Thymus (tissue), 11 donors: Measurements from ENCODE around the gene ALPI. TPM values are rescaled to one million over a fixed set of nuclear protein-coding genes. Genes with fewer than 3 reads are reported as not detected.
A peak's percentile ranks its signal among the peaks of the same experiment; 100 is the strongest.

Experiments used
- DNase-seq, 9 donors: peaks; one replicate each; pipeline ENCODE4 v3.0.0-alpha.2; 2013; ENCODE audit warnings: low spot score in 9 of 9, low read depth in 6 of 9, missing footprints in 1 of 9
- H3K27ac ChIP-seq, 2 donors: one replicate each; pipeline ENCODE4 v1.5.1; 2013; ENCODE audit warnings: control low read depth in 1 of 2, low read depth in 1 of 2, low read length in 1 of 2, mild to moderate bottlenecking in 1 of 2, moderate library complexity in 1 of 2
- H3K27me3 ChIP-seq, 2 donors: one replicate each; pipeline ENCODE4 v1.5.1; 2013; ENCODE audit warnings: low read length in 1 of 2; ENCODE audit not compliant: control insufficient read depth in 2 of 2, insufficient read depth in 1 of 2
- H3K36me3 ChIP-seq, 2 donors: one replicate each; pipeline ENCODE4 v1.5.1; 2013; ENCODE audit warnings: low read length in 1 of 2, mild to moderate bottlenecking in 1 of 2, moderate library complexity in 1 of 2; ENCODE audit not compliant: control insufficient read depth in 2 of 2, insufficient read depth in 2 of 2
- H3K4me1 ChIP-seq, 2 donors: one replicate each; pipeline ENCODE4 v1.5.1; 2013; ENCODE audit warnings: low read length in 2 of 2; ENCODE audit not compliant: control insufficient read depth in 2 of 2, insufficient read depth in 2 of 2
- H3K4me3 ChIP-seq, 2 donors: one replicate each; pipeline ENCODE4 v1.5.1; 2013; ENCODE audit warnings: low read length in 2 of 2, control low read depth in 1 of 2, mild to moderate bottlenecking in 1 of 2
- H3K9me3 ChIP-seq, 2 donors: one replicate each; pipeline ENCODE4 v1.5.1; 2013; ENCODE audit warnings: low read length in 1 of 2, mild to moderate bottlenecking in 1 of 2; ENCODE audit not compliant: control insufficient read depth in 2 of 2, insufficient read depth in 1 of 2
- WGBS: extraction: QIAGEN DNeasy Blood & Tissue Kit; methylation state at CpG from one replicate; pipeline ENCODE4 v1.1.7; 2013; 5-methylcytosine and 5-hydroxymethylcytosine counted together
- polyA plus RNA-seq: library from polyadenylated mRNA; stranded (reverse); fragments of 200-250 nt; gene quantifications from one replicate; pipeline ENCODE4 v1.2.3, GENCODE V29; 2013
- total RNA-seq: library from RNA; stranded (reverse); fragments of 120-200 nt; gene quantifications from one replicate; pipeline ENCODE4 v1.2.4, GENCODE V29; 2013
- donor health status: healthy.

The ALPI gene
- total and polyA plus RNA-seq, 2 donors: 0.19 to 0.34 TPM

GRCh38 chr2:232501331-232501771 lies 45.4 kb downstream of the ALPI start:
- Histone ChIP-seq H3K27me3 (peaks cover 44 to 92% of the 10 kb centered on the region in 2 donors), H3K9me3 (no peaks in the 10 kb centered on the region), H3K27ac (no peak overlapping the region), H3K4me3 (no peak overlapping the region), H3K36me3 (no peaks in the 10 kb centered on the region), H3K4me1 (peaks cover 0 to 4% of the 10 kb centered on the region in 2 donors)
- 92% methylated on average over 9 of the region's 9 CpGs for WGBS
- DNase-seq: no peak

GRCh38 chr2:232501794-232502390 lies 45.9 kb downstream of the ALPI start:
- 59% methylated on average over 10 of the region's 10 CpGs for whole genome bisulfite sequencing
- H3K27ac ChIP-seq: no peak overlapping the region
- no peaks in the 10 kb centered on the region for H3K36me3 ChIP-seq
- no peak overlapping the region for H3K4me3 ChIP-seq
- H3K9me3 ChIP-seq: no peaks in the 10 kb centered on the region
- peaks cover 48 to 94% of the 10 kb centered on the region in 2 donors for H3K27me3 ChIP-seq
- H3K4me1 ChIP-seq: peaks cover 0 to 4% of the 10 kb centered on the region in 2 donors
- no peak for DNase-seq

DNA sequence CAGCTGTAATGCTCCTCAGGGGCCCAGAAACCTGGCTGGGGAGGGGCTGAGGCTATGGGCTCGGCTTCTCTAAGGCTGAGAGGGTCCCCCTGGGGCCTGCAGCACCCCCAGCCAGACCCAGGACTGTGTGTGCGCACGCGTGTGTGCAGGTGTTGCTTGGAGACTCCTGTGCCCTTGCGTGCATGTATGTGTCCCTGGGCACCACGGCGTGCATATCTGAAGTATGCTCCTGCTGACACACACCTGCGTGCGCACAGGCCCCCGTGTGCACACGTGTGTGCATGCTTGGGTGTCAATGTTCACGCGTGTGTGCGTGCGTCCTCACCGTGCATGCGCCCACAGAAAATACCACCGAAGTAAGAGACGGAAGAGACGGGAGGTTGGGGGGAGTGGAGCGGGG lies 46.6 kb downstream of the ALPI start:
- Histone ChIP-seq H3K36me3 (no peaks in the 10 kb centered on the region), H3K4me3 (peak overlapping the region in 1 of 2 donors; percentile 15), H3K9me3 (no peaks in the 10 kb centered on the region), H3K27ac (no peak overlapping the region), H3K4me1 (peaks cover 0 to 4% of the 10 kb centered on the region in 2 donors), H3K27me3 (peaks cover 48 to 94% of the 10 kb centered on the region in 2 donors)
- 11% methylated on average over 20 of the region's 21 CpGs for WGBS
- DNase-seq: no peak

GRCh38 chr2:232502911-232503808 lies 47.2 kb downstream of the ALPI start:
- DNase-seq: no peak
- H3K4me3 ChIP-seq: peak overlapping the region in 1 of 2 donors; percentile 35
- H3K27me3 ChIP-seq: peaks cover 48 to 94% of the 10 kb centered on the region in 2 donors
- 2% methylated on average over 75 of the region's 75 CpGs for WGBS
- no peaks in the 10 kb centered on the region for H3K36me3 ChIP-seq
- no peak overlapping the region for H3K27ac ChIP-seq
- peaks cover 0 to 4% of the 10 kb centered on the region in 2 donors for H3K4me1 ChIP-seq
- H3K9me3 ChIP-seq: no peaks in the 10 kb centered on the region

- Histone ChIP-seq H3K9me3 (no peaks in the 10 kb centered on the region), H3K27me3 (peaks cover 48 to 98% of the 10 kb centered on the region in 2 donors), H3K36me3 (no peaks in the 10 kb centered on the region), H3K4me3 (no peak overlapping the region), H3K4me1 (peaks cover 0 to 4% of the 10 kb centered on the region in 2 donors), H3K27ac (no peak overlapping the region)
- WGBS: 18% methylated on average over 16 of the region's 16 CpGs
- DNase-seq: no peak
These were observed 47.9 kb downstream of the ALPI start for GRCh38 chr2:232503809-232504323.

DNA sequence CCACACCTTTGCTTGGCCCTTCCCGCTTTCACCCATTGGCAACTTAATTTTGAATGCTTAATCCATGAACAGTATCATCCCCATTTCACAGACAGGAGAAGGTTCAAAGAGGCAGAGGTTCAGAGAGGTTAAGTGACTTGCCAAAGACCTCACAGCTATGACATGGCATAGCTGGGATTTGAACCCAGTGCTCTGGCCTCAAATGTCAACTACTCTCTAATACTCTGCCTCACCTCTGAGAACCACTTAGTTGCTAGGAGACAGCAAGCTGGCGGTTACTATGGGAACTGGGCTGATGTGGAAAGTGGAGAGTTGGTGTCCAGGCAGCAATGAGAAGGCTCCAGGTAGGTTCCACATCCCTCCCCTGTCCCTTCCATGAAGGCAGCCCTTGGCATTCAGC lies 48.5 kb downstream of the ALPI start:
- Histone ChIP-seq H3K4me3 (no peak overlapping the region), H3K9me3 (no peaks in the 10 kb centered on the region), H3K4me1 (peaks cover 0 to 4% of the 10 kb centered on the region in 2 donors), H3K36me3 (no peaks in the 10 kb centered on the region), H3K27me3 (peaks cover 48 to 93% of the 10 kb centered on the region in 2 donors), H3K27ac (no peak overlapping the region)
- no peak for DNase-seq
- WGBS: 66% methylated on average over 2 of the region's 2 CpGs

GRCh38 chr2:232505856-232506255 lies 49.9 kb downstream of the ALPI start:
- H3K27ac ChIP-seq: no peak overlapping the region

GRCh38 chr2:232506709-232507108 lies 50.8 kb downstream of the ALPI start:
- H3K4me3 ChIP-seq: no peak overlapping the region
- H3K27ac ChIP-seq: no peak overlapping the region
- H3K27me3 ChIP-seq: peaks cover 41 to 80% of the 10 kb centered on the region in 2 donors
- 87% methylated on average over 4 of the region's 4 CpGs for whole genome bisulfite sequencing
- no peak for DNase-seq
- no peaks in the 10 kb centered on the region for H3K9me3 ChIP-seq
- H3K36me3 ChIP-seq: no peaks in the 10 kb centered on the region
- H3K4me1 ChIP-seq: peaks cover 0 to 4% of the 10 kb centered on the region in 2 donors

More at GRCh38 chr2:232505856-232506255, 49.9 kb downstream of the ALPI start:
- Histone ChIP-seq H3K4me1 (peaks cover 0 to 4% of the 10 kb centered on the region in 2 donors), H3K9me3 (no peaks in the 10 kb centered on the region), H3K27me3 (peaks cover 48 to 81% of the 10 kb centered on the region in 2 donors), H3K4me3 (no peak overlapping the region), H3K36me3 (no peaks in the 10 kb centered on the region)
- 55% methylated on average over 10 of the region's 10 CpGs for WGBS
- no peak for DNase-seq

- Histone ChIP-seq H3K27me3 (peaks cover 27 to 75% of the 10 kb centered on the region in 2 donors), H3K9me3 (no peaks in the 10 kb centered on the region), H3K36me3 (no peaks in the 10 kb centered on the region), H3K4me1 (no peaks in the 10 kb centered on the region), H3K27ac (no peak overlapping the region), H3K4me3 (no peak overlapping the region)
- no peak for DNase-seq
- 91% methylated on average over 7 of the region's 7 CpGs for WGBS
These were observed 52.3 kb downstream of the ALPI start for GRCh38 chr2:232508251-232508650.
